Left forelimb (tissue), 1 donor: Measurements from ENCODE around the gene NOL9.

Source experiments
- DNase-seq: peaks from one replicate; pipeline ENCODE4 v3.0.0-alpha.2; 2018; ENCODE audit warnings: low spot score

The NOL9 gene

GRCh38 chr1:6489383-6489765 is 64.9 kb downstream of the NOL9 start:
- no peak for DNase-seq

DNA sequence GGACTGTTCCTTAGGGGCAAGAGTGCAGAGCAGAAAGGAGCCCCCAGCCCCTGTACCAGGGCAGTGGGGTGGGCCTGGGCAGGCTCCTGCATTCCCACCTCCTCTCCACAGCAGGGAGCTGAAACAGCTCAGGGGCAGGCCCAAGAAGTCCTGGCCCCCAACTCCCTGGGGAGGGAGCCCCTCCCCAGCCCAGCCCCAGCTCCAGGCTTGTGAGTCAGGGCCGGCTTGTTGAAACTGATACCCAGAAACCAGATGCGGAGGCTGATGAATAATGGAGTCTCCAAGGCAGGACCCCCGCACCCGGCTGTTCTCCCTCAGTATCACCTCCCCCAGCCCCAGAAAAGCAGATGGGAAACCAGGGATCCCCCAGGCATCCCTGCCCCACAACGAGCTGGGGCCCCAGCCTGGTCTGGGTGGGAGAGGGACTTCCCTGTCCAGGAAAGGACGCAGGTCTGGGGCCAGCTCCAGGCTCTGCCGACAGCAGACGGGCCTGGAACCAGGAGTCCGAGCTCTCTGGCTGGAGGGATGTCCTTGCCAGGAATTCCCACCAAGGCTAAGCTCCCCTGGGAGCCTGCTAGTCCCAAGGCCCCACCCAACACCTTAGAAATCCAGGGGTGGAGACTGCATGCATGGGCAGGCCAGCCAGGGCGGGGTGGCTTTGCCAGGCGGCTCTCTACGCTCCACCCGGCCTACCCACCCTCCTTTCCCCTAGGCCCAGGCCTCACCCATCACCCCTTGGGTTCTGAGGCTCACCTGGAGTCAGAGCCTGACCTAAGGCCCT is 65.5 kb downstream of the NOL9 start:
- no peak for DNase-seq

DNA sequence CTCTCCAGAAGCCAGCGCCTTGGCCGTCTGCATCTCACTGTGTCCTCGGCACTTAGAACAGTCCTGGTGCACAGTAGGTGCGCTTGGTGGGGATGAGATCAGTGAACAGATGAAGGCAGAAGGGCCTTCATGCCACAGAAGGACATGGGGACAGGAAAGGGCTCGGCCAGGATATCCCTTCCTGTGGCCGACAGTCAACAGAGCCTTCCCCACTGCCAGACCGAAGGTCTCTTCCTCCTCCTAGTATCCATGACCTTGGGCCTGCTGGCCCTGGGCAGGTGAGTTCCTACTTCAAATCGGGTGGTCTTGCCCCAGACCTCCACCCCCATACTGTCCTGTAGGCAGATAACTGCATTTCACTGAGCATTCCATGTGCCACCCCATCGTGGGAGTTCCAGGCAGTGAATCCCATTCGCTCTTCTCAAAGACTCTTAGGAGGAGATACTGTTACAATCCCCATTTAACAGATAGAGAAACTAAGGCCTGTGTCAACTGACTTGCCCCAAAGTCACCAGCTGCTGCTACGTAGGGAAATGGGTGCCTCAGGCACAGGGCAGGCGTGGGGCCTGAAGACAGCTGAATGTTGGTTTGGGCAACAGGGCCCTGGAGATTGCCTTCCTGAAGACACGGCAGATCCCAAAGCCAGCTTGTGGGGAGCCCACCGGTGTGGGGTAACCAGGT is 66.4 kb downstream of the NOL9 start:
- DNase-seq = no peak

DNA sequence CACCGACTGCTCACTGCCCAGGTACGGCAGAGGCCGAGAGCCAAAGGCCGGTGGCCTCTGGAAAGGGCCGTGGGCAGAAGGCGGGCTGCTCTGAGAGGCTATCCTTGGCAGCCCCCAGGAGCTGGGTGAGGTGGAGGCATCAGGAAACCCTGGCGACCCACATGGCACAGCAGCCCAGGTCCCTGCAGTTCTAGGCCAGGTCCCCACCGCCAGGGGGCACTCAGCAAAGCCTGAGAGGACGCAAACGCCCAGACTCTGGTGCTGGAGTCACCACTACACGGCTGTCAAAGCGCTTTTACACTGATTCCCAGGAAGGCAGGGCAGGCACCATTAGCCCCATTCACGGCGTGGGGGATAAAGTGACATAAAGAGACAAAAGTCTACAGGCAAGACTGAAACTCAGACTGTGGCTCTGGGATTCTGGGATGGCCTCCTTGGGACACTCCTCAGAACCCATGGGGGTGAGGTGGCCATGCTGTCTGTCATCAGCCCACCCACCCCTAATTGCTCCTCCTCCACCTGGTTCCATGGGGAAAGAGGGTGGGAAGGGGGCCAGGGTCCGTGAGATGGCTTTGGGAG is 67.8 kb downstream of the NOL9 start:
- DNase-seq = peak; percentile 85

GRCh38 chr1:6485168-6486101 is 68.9 kb downstream of the NOL9 start:
- no peak for DNase-seq

DNA sequence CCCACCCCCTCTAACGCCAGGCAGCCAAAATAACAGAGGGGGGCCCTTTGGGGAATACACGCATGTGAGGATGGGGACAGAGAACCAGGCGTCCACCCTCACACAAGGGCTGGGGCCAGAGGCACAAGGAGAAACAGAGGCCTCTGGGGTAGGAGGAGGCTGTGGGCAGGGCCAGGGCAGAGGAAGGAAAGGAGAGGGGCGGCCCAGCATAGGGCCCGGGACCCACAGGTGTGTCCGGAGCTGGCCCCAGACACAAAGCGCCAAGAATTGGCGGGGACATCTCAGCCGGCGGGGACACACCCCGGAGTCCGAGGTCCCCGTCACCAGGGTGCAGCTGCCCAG is 69.5 kb downstream of the NOL9 start:
- DNase-seq = no peak

DNA sequence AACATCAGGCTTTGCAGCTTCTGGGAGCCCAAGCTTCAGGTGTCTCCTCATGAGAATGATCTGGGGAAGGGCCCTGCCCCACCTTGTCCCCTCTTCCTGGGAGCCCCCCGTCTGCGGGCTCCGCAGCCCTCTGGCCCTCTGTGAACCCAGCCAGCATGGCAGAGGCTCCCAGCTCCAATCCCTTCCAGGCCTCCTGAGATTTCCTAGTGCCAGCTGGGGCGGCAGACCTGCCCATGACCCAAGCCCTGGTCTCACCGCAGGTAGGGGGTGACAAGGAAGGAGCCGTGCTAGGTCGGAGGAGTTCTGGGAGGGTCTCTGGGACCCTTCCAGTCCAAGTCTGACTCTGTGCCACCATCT is 70.6 kb downstream of the NOL9 start:
- no peak for DNase-seq

GRCh38 chr1:6483017-6483760 is 71.1 kb downstream of the NOL9 start:
- DNase-seq = no peak

- no peak for DNase-seq
Observed at GRCh38 chr1:6481820-6482219, 72.5 kb downstream of the NOL9 start.

DNA sequence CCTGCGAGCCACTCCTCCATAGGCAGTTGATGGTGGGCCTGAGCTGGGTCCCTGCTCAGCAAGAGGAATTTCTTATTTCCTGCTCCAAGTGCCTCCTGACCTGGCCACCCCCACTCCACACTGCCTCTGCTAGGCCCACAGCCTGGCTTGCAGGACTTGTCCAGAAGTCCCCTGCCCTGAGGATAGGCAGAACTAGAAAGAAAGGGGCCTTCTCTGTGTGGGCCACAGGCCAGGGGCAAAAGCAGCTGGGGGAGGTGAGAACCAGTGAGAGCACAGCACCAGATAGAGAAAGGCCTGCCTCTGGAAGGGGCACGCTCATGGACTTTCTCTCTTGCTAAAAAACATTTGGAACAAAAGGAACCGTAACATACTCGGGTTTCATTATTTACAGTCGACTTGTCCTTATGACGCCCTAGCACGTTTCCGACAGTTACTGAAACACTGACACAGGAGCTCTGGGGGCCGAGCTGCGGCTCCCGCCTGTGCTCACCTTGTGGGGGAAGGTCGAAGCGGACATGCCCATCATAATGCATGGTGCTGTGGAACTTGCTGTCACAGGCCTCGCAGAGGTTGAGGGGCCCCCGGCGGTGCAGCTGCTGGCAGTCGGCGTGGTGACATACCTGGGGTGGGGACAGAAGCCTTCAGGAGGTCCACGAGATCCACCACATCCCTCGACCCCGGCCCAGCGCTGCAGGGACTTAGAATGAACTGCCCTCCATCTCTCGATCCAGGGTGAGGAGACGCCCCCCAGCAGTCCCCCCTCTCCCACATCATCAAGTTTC is 77.1 kb downstream of the NOL9 start:
- no peak for DNase-seq

- no peak for DNase-seq
Observed at GRCh38 chr1:6476483-6476882, 77.8 kb downstream of the NOL9 start.

DNA sequence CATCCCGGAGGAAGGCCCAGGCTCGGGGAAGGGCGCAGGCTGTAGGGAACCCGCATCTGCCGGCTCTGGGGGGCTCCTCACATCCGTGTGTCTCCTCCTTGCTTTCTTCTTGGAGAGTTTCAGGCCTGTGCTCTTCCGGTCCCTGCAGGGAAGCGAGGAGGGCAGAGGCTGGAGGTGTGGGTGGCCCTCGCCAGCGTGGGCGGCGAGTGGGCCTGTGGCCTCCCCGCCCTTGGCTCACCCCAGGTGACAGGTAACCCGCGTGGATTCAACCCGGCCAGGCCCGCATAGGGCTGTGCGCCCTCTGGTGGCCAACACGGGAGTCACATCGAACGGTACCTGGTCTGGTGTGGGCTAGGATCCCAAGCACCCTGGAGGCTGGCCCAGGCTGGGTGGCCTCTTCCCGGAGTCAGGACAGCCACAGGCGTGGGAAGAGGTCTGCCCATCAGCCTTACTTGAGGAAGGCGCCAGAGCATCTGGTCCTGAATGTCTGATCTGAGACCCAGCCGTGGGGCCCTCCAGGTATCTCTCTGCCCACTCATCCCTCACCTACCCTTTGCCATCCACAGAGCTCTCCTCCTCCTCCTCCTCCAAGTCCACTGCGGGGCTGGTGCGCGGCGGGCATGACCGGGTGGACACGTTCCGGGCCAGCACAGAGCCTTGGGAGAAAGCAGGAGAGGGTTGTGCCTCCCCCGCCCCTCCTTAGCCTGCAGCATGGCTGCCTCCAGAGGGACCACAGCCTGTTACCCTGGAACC is 78.8 kb downstream of the NOL9 start:
- no peak for DNase-seq

DNA sequence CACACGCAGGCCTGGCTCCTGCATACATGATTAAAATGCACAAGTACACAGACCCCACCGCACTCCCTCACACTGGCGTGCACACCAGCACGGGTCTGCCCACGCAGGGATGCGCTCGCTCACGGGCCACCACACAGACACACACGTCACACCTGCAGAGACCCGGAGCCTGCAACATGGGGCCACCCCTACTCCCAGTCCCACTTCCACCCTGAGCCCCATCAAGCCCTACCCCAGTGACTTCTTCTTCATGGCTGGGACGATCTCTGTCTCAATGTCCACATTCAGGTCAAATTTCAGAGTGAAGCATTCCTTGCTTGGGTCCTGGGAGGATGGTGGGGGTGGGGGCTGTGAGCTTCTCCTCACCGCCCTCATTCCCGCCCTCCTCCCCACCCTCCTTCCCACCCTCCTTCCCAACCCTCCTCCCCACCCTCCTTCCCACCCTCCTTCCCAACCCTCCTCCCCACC is 79.5 kb downstream of the NOL9 start:
- no peak for DNase-seq

DNA sequence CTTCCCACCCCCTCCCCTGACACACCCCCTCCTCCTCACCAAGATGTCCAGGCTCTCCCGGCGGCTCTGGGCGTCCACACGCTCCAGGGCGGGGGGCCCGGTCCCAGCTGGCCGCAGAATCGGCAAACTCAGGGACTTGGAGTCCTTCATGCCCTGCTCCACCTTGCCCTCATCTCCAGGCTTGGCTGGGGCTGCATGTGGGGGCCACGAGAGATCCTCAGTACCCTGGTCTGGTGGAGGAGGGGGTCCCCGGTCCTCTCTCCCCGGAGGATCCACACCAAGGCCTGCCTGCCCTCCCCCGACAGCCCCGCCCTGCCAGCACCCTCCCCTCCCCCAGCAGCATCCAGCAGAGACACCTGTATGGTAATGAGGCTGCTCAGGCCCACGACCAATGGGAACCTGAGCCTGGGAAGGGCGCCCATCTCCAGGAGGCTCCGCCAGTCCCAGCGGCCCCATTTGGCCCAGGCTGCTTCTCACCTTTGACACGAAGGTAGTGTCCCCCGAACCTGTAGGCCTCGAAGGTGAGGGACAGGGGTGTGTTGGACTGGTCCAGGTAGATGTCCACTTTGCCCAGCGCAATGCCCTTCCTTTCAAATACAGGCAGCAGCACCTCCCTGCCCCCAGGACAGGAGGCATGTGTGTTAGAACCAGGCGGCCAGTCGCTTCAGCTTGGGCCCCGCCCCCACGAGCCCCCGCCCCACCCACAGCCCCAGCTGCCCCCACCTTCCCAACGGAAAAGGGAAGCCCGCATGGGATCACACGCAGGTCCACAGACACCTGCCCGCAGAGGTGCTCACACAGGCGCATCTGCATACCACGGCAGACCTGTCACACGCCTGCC is 80.1 kb downstream of the NOL9 start:
- no peak for DNase-seq

- DNase-seq = no peak
Observed at GRCh38 chr1:6473156-6473555, 81.2 kb downstream of the NOL9 start.

DNA sequence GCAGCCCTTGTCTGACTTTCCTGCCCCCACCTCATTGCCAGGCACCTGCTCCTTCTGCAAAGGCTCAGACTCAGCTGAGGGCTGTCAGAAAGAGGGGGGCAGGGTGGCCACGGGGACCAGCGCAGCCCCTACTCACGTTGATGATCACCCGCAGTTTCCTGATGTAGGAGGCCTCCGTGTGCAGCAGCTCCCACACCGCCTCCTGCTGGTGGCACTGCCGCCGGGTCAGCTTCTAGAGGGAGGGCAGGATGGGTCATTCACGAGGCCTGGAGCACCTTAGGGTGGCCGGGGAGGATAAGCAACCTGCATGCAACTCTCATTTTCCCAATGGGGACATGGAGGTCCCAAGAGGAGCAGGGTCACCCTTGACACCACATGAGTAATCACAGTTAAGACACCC is 81.9 kb downstream of the NOL9 start:
- no peak for DNase-seq

DNA sequence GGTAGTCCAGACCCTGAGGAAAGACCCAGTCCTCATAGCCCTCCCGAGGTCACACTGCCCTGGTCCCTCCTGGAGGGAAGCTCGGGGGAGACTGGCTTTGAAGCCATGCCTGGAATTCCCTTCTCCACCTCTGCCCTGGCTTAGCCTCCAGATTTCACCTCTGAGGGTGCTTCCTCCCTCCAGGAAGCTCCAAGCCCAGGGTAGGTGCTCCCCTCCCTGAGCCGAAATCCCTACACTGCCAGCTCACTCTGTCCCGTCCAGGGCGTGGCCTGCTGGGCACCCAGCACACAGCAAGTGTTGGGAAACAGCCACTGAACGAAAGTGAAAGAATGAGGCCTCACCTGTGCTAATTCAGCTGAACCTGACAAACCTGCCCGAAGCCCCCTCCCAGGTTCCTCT is 82.3 kb downstream of the NOL9 start:
- DNase-seq = no peak
